B cell (primary cell): ENCODE data around the gene RANBP3L. TPM values are rescaled to one million over a fixed set of nuclear protein-coding genes. Genes with fewer than 3 reads are reported as not detected.
"Not testable (repeated sequence)": the region's sequence is repeated elsewhere in the genome, so short reads cannot be mapped to it uniquely, and the experiment has no call there.

Experiments used
- ATAC-seq: fragments of 200-7000 bp; cut with Tn5 transposase; one replicate; pipeline ENCODE4 v1.10.0; 2021; ENCODE audit warnings: low read depth, mild to moderate bottlenecking, moderate number of reproducible peaks, moderate library complexity
- CTCF ChIA-PET: fragments of 350-600 bp; sonication (Branson Sonifier 250); formaldehyde crosslinking; loops from one replicate; lab custom pipeline; 2021; ENCODE audit warnings: antibody characterized with exemption, inconsistent platforms; lab: Charles Lee
- POLR2A ChIA-PET: fragments of 350-600 bp; sonication (Branson Sonifier 250); formaldehyde crosslinking; loops from one replicate; lab custom pipeline; 2021; ENCODE audit warnings: antibody characterized with exemption; lab: Charles Lee
- DNase-seq: peaks from one replicate; pipeline ENCODE4 v3.0.0; 2013
- H2AFZ ChIP-seq: 2 replicates; pipeline ENCODE4 v1.6.1; 2012; ENCODE audit warnings: mild to moderate bottlenecking, low read depth, low read length; ENCODE audit not compliant: insufficient read depth, poor library complexity, severe bottlenecking
- H3K27ac ChIP-seq, 2 donors: 1 replicate in 1 of 2; 2 replicates in 1 of 2; pipeline ENCODE4 v1.5.1; 2012 to 2013; ENCODE audit warnings: low read length in 2 of 2, mild to moderate bottlenecking in 2 of 2, moderate library complexity in 1 of 2
- H3K27me3 ChIP-seq, 4 experiments: fragments of 200-600 bp in 1 of 4; sonication (generic) in 1 of 4; replicated peaks in 1 of 4; 1 replicate in 2 of 4; 2 replicates in 2 of 4; pipeline versions ENCODE4 v1.6.1 to v1.7.0; 2013 to 2016; ENCODE audit warnings: low read length in 3 of 4, mild to moderate bottlenecking in 2 of 4, mixed read lengths in 1 of 4, moderate library complexity in 1 of 4; ENCODE audit not compliant: insufficient read depth in 4 of 4, control insufficient read depth in 3 of 4; ENCODE audit errors: control extremely low read depth in 1 of 4
- H3K36me3 ChIP-seq, 2 experiments: replicated peaks in 1 of 2; 1 replicate in 1 of 2; 2 replicates in 1 of 2; pipeline versions ENCODE4 v1.6.1 to v1.7.1; 2013; ENCODE audit warnings: low read length in 1 of 2; ENCODE audit not compliant: insufficient read depth in 2 of 2, control insufficient read depth in 1 of 2; ENCODE audit errors: control extremely low read depth in 1 of 2, extremely low read depth in 1 of 2
- H3K4me1 ChIP-seq, 2 donors: fragments of 200-600 bp in 1 of 2; sonication (generic) in 1 of 2; 1 replicate in 1 of 2; 2 replicates in 1 of 2; pipeline versions ENCODE4 v1.5.1 to v1.6.1; 2013 to 2017; ENCODE audit warnings: low read length in 2 of 2; ENCODE audit not compliant: control insufficient read depth in 2 of 2, insufficient read depth in 2 of 2
- H3K4me2 ChIP-seq: replicated peaks from 2 replicates; pipeline ENCODE3; 2012; ENCODE audit warnings: mild to moderate bottlenecking, low read depth, low read length; ENCODE audit not compliant: poor library complexity, severe bottlenecking
- H3K4me3 ChIP-seq, 5 experiments: fragments of 200-600 bp in 1 of 5; sonication (generic) in 1 of 5; 1 replicate in 3 of 5; 2 replicates in 2 of 5; pipeline versions ENCODE4 v1.5.1 to v1.7.0; 2011 to 2016; ENCODE audit warnings: low read length in 4 of 5, mild to moderate bottlenecking in 4 of 5, low read depth in 2 of 5, control low read depth in 1 of 5, moderate library complexity in 1 of 5; ENCODE audit not compliant: insufficient read depth in 1 of 5; ENCODE audit errors: control extremely low read depth in 1 of 5, extremely low read depth in 1 of 5
- H3K79me2 ChIP-seq: fragments of 200-600 bp; sonication (generic); one replicate; pipeline ENCODE4 v1.6.0; 2016; ENCODE audit warnings: low read length; ENCODE audit not compliant: control insufficient read depth, insufficient read depth
- H3K9ac ChIP-seq: fragments of 200-600 bp; sonication (generic); 2 replicates; pipeline ENCODE4 v1.6.1; 2017; ENCODE audit warnings: mild to moderate bottlenecking, low read length, moderate library complexity
- H3K9me3 ChIP-seq, 3 donors: one replicate each; pipeline versions ENCODE4 v1.6.1 to v1.7.1; 2013; ENCODE audit warnings: low read length in 2 of 3; ENCODE audit not compliant: control insufficient read depth in 2 of 3, insufficient read depth in 1 of 3; ENCODE audit errors: control extremely low read depth in 1 of 3
- H4K20me1 ChIP-seq: 2 replicates; pipeline ENCODE4 v1.6.0; 2012; ENCODE audit warnings: mild to moderate bottlenecking, low read length; ENCODE audit not compliant: insufficient read depth, control insufficient read depth, poor library complexity, severe bottlenecking
- H3K27ac Mint-ChIP-seq: one replicate; pipeline ENCODE4 v1.8.0; 2021; ENCODE audit warnings: mixed read lengths
- H3K27me3 Mint-ChIP-seq: one replicate; pipeline ENCODE4 v1.8.0; 2021; ENCODE audit warnings: mixed read lengths
- H3K4me1 Mint-ChIP-seq: one replicate; pipeline ENCODE4 v1.8.0; 2021; ENCODE audit warnings: mixed read lengths
- H3K4me3 Mint-ChIP-seq: one replicate; pipeline ENCODE4 v1.8.0; 2021; ENCODE audit warnings: mixed read lengths
- H3K9me3 Mint-ChIP-seq: one replicate; pipeline ENCODE4 v1.8.0; 2022; ENCODE audit warnings: mixed read lengths; ENCODE audit not compliant: insufficient read depth
- EZH2 ChIP-seq: IDR thresholded peaks from 2 replicates; pipeline ENCODE4 v1.6.1; 2012; ENCODE audit warnings: borderline replicate concordance, low read depth, mild to moderate bottlenecking, moderate library complexity, low read length; ENCODE audit not compliant: insufficient read depth, poor library complexity, severe bottlenecking
- WGBS: methylation state at CpG from one replicate; pipeline ENCODE4 v1.1.5; 2013; ENCODE audit warnings: missing lambda C conversion rate; ENCODE audit not compliant: insufficient coverage; 5-methylcytosine and 5-hydroxymethylcytosine counted together
- intact Hi-C: fragments of 100-400 bp; cut with micrococcal nuclease; formaldehyde crosslinking; loops from one replicate; pipeline ENCODE4 v1.10.0; 2022
- polyA plus RNA-seq: library from polyadenylated mRNA; depleted of rRNA; stranded (reverse); fragments of >200 nt; gene quantifications from 2 replicates; pipeline ENCODE4 v1.2.3, GENCODE V29; 2012
- total RNA-seq, 2 donors: library from RNA; stranded (reverse); fragments of 120-200 nt in 1 of 2; gene quantifications; 1 replicate in 1 of 2; 2 replicates in 1 of 2; pipeline versions ENCODE4 v1.2.3 to v1.2.4, GENCODE V29; 2013 to 2022
- TF ChIP-seq, protein P1 (sequence below): fragments of 200-600 bp; IDR thresholded peaks from one replicate; pipeline ENCODE4 v1.8.0; 2022; ENCODE audit warnings: antibody characterized with exemption, mild to moderate bottlenecking

RANBP3L gene
- total and polyA plus RNA-seq, 2 donors (not counting 1 experiment from before 2014, with no cell fraction given), result not detected

DNA sequence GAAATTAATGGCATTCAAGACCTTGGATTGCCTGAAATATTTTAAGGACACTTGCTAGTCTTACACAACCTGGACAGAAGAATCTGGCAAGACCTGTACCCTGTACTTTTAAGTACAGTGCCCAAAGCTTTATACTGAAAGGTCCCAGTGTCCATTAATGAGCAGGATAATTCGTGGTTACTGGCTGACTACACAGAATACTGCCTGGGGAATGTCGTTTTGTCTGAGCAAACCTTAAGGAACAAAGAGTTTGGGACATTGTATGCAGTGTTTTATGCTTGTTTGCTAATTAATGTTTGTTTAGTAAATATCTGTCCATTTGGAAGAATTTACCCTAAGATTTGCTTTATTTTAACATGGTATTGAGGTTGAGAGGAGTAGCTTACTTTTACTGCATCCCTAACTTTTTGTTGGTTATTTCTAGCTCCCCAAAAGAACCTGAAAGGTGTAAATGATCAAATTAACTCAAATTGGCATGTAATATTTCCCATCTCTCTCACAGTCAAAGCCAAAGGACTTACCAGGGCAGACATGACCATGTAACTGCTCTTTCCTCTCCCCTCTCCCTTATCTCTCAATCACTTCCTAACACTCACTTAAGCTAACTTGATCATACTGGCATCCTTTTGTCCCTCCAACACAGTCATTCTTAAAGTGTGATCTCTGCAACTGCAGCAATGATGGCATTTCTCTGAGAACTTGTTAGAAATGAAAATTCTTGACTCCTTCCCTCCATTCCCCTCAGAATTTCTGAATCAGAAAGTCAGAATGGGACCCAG lies 15.7 kb downstream of the RANBP3L start:
- H3K27me3 Mint-ChIP-seq, result peaks cover 3% of the 10 kb centered on the region
- Histone ChIP-seq H4K20me1 (no peaks in the 10 kb centered on the region), H3K36me3 (no peaks in the 10 kb centered on the region), H3K4me2 (no peak overlapping the region), H3K9me3 (no peaks in the 10 kb centered on the region), H3K4me1 (no peaks in the 10 kb centered on the region), H3K4me3 (no peak overlapping the region), H2AFZ (no peak overlapping the region), H3K27me3 (no peaks in the 10 kb centered on the region), H3K79me2 (no peaks in the 10 kb centered on the region), H3K27ac (no peak overlapping the region), H3K9ac (no peak overlapping the region)
- H3K4me3 Mint-ChIP-seq, result no peak overlapping the region
- TF ChIP-seq EZH2, result no peak
- TF ChIP-seq, protein P1, sequence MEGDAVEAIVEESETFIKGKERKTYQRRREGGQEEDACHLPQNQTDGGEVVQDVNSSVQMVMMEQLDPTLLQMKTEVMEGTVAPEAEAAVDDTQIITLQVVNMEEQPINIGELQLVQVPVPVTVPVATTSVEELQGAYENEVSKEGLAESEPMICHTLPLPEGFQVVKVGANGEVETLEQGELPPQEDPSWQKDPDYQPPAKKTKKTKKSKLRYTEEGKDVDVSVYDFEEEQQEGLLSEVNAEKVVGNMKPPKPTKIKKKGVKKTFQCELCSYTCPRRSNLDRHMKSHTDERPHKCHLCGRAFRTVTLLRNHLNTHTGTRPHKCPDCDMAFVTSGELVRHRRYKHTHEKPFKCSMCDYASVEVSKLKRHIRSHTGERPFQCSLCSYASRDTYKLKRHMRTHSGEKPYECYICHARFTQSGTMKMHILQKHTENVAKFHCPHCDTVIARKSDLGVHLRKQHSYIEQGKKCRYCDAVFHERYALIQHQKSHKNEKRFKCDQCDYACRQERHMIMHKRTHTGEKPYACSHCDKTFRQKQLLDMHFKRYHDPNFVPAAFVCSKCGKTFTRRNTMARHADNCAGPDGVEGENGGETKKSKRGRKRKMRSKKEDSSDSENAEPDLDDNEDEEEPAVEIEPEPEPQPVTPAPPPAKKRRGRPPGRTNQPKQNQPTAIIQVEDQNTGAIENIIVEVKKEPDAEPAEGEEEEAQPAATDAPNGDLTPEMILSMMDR, result no peak
- no peaks in the 10 kb centered on the region for H3K9me3 Mint-ChIP-seq
- ATAC-seq (no peak), DNase-seq (no peak)
- no peaks in the 10 kb centered on the region for H3K4me1 Mint-ChIP-seq
- WGBS, result no CpG with 5 or more reads among the region's 2 CpGs
- H3K27ac Mint-ChIP-seq, result no peak overlapping the region
- ChIA-PET CTCF (no interaction called here), POLR2A (no interaction called here)
- intact Hi-C loops, result no loop called here

DNA sequence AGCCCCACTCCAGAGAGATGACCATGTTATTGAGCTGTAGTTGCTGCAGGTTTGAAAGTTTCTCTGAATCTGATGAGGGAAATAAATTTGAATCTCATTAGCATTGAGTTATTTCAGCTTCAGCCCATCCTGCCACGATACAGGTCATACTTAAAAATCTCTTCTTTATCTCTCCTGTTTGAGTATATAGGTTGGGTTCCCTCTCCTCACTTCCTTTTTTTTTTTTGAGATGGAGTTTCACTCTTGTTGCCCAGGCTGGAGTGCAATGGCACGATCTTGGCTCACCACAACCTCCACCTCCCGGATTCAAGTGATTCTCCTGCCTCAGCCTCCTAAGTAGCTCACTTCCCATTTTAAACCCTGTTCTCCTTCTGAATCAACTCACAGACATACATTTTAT lies 17.9 kb downstream of the RANBP3L start:
- H3K27me3 Mint-ChIP-seq, H3K9ac ChIP-seq, H3K27me3 ChIP-seq, H3K4me1 Mint-ChIP-seq, H3K27ac Mint-ChIP-seq, ATAC-seq, H3K9me3 Mint-ChIP-seq, H3K27ac ChIP-seq, H2AFZ ChIP-seq, H3K9me3 ChIP-seq, H3K79me2 ChIP-seq, intact Hi-C loops, H3K4me3 Mint-ChIP-seq, H3K4me1 ChIP-seq, DNase-seq, H3K4me3 ChIP-seq, H3K4me2 ChIP-seq, H3K36me3 ChIP-seq, CTCF ChIA-PET, H4K20me1 ChIP-seq, POLR2A ChIA-PET: not testable (repeated sequence)
- WGBS, result no CpG with 5 or more reads among the region's 3 CpGs
